ENCODE results near the gene SYK. TPM values are rescaled to one million over a fixed set of nuclear protein-coding genes. Genes with fewer than 3 reads are reported as not detected.

SYK gene
- total and polyA plus RNA-seq, 2 of the 13 experiments (the other 11 are each of a cell fraction or from before 2014, with no cell fraction given): not detected

DNA sequence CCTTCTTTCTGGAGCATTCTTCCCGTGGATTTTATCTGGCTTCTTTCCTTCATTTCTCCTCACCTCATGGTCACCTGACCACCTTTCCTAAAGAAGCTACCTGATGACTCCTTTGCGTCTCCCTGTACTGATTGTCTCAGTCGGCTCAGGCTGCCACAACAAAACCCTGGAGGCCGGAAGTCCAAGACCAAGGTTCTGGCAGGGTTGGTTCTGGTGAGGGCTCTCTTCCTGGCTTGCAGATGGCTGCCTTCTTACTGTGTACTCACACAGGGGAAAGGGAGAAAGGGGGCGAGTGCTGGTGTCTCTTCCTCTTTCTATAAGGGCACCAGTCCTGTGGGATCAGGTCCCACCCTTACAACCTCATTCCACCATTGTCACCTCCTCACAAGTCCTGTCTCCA lies 140.0 kb downstream of the SYK start:
- Histone ChIP-seq H3K36me3 (replicated peaks in 1 of 2; ENCODE audit: control insufficient read depth in 1 of 2, insufficient read depth in 2 of 2, low read length in 2 of 2) (no peaks in the 10 kb centered on the region), H3K9me3 (ENCODE audit: low read length) (no peaks in the 10 kb centered on the region), H3K9ac (ENCODE audit: insufficient read depth, low read depth, low read length) (no peak overlapping the region), H3K27ac (ENCODE audit: extremely low read length, insufficient read depth, low read length) (no peak overlapping the region), H4K20me1 (ENCODE audit: insufficient read depth, low read length) (no peaks in the 10 kb centered on the region), H3K4me1 (ENCODE audit: insufficient read depth, low read length) (no peaks in the 10 kb centered on the region), H3K27me3 (ENCODE audit: control insufficient read depth in 1 of 2, insufficient read depth in 2 of 2, low read length in 2 of 2) (peaks cover 1 to 22% of the 10 kb centered on the region in 2 experiments; a peak in 3 of 5 replicates), H3K79me2 (ENCODE audit: insufficient read depth, low read length) (no peaks in the 10 kb centered on the region), H3K4me2 (ENCODE audit: low read depth, low read length) (no peak overlapping the region), H2AFZ (ENCODE audit: low read length) (no peak overlapping the region), H3K4me3 (replicated peaks in 1 of 3; ENCODE audit: insufficient read depth in 1 of 3, low read depth in 2 of 3, low read length in 3 of 3) (no peak overlapping the region)
- CTCF ChIA-PET (ENCODE audit: low intra/inter-chr PET ratio, low total read pairs): no interaction called here
- WGBS (ENCODE audit: low lambda C conversion rate): 30% methylated on average over 4 of the region's 5 CpGs
- in situ Hi-C loops (cut with HindIII; ENCODE audit: extremely low pct_ligation_motif_present, low pct_unique_long_range_greater_than_20kb) (no loop called here), intact Hi-C loops (cut with micrococcal nuclease; ENCODE audit: unreplicated experiment) (no loop called here)
- TF ChIP-seq TSC22D2 (CRISPR knock-in tag; IDR thresholded peaks at IDR 0.05; ENCODE audit: borderline replicate concordance) (no peak), ZNF143 (CRISPR knock-in tag; IDR thresholded peaks at IDR 0.05) (no peak), ZNF3 (CRISPR knock-in tag; IDR thresholded peaks at IDR 0.05) (no peak), ZNF883 (CRISPR knock-in tag; IDR thresholded peaks at IDR 0.05; ENCODE audit: not compliant biosample characterization) (no peak), SMAD1 (CRISPR knock-in tag; IDR thresholded peaks at IDR 0.05; ENCODE audit: borderline replicate concordance, low read depth) (no peak), SP5 (CRISPR knock-in tag; IDR thresholded peaks at IDR 0.05; ENCODE audit: borderline replicate concordance, low read depth) (no peak), ESRRA (CRISPR knock-in tag; IDR thresholded peaks at IDR 0.05; ENCODE audit: low read depth) (no peak), FOXA1 (IDR thresholded peaks at IDR 0.05) (no peak), FOXA1 (CRISPR knock-in tag; IDR thresholded peaks at IDR 0.05) (no peak), ZNF772 (CRISPR knock-in tag; IDR thresholded peaks at IDR 0.05) (no peak), ZNF782 (CRISPR knock-in tag; IDR thresholded peaks at IDR 0.05; ENCODE audit: borderline replicate concordance) (no peak), IRX3 (CRISPR knock-in tag; IDR thresholded peaks at IDR 0.05; ENCODE audit: borderline replicate concordance, low read depth) (no peak), TCF7L2 (IDR thresholded peaks at IDR 0.05; ENCODE audit: low read depth, low read length) (no peak), YEATS2 (CRISPR knock-in tag; IDR thresholded peaks at IDR 0.05; ENCODE audit: borderline replicate concordance) (no peak), TARDBP (CRISPR knock-in tag; IDR thresholded peaks at IDR 0.05) (no peak)
- TF ChIP-seq, protein P1, sequence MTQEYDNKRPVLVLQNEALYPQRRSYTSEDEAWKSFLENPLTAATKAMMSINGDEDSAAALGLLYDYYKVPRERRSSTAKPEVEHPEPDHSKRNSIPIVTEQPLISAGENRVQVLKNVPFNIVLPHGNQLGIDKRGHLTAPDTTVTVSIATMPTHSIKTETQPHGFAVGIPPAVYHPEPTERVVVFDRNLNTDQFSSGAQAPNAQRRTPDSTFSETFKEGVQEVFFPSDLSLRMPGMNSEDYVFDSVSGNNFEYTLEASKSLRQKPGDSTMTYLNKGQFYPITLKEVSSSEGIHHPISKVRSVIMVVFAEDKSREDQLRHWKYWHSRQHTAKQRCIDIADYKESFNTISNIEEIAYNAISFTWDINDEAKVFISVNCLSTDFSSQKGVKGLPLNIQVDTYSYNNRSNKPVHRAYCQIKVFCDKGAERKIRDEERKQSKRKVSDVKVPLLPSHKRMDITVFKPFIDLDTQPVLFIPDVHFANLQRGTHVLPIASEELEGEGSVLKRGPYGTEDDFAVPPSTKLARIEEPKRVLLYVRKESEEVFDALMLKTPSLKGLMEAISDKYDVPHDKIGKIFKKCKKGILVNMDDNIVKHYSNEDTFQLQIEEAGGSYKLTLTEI (CRISPR knock-in tag; conservative IDR thresholded peaks at IDR 0.05): no peak
- TF ChIP-seq, protein P2, sequence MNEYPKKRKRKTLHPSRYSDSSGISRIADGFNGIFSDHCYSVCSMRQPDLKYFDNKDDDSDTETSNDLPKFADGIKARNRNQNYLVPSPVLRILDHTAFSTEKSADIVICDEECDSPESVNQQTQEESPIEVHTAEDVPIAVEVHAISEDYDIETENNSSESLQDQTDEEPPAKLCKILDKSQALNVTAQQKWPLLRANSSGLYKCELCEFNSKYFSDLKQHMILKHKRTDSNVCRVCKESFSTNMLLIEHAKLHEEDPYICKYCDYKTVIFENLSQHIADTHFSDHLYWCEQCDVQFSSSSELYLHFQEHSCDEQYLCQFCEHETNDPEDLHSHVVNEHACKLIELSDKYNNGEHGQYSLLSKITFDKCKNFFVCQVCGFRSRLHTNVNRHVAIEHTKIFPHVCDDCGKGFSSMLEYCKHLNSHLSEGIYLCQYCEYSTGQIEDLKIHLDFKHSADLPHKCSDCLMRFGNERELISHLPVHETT (CRISPR knock-in tag; conservative IDR thresholded peaks at IDR 0.05): no peak
- TF ChIP-seq, protein P3, sequence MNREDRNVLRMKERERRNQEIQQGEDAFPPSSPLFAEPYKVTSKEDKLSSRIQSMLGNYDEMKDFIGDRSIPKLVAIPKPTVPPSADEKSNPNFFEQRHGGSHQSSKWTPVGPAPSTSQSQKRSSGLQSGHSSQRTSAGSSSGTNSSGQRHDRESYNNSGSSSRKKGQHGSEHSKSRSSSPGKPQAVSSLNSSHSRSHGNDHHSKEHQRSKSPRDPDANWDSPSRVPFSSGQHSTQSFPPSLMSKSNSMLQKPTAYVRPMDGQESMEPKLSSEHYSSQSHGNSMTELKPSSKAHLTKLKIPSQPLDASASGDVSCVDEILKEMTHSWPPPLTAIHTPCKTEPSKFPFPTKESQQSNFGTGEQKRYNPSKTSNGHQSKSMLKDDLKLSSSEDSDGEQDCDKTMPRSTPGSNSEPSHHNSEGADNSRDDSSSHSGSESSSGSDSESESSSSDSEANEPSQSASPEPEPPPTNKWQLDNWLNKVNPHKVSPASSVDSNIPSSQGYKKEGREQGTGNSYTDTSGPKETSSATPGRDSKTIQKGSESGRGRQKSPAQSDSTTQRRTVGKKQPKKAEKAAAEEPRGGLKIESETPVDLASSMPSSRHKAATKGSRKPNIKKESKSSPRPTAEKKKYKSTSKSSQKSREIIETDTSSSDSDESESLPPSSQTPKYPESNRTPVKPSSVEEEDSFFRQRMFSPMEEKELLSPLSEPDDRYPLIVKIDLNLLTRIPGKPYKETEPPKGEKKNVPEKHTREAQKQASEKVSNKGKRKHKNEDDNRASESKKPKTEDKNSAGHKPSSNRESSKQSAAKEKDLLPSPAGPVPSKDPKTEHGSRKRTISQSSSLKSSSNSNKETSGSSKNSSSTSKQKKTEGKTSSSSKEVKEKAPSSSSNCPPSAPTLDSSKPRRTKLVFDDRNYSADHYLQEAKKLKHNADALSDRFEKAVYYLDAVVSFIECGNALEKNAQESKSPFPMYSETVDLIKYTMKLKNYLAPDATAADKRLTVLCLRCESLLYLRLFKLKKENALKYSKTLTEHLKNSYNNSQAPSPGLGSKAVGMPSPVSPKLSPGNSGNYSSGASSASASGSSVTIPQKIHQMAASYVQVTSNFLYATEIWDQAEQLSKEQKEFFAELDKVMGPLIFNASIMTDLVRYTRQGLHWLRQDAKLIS (CRISPR knock-in tag; IDR thresholded peaks at IDR 0.05): no peak
- POLR2A ChIA-PET: no interaction called here
- ATAC-seq (no peak), FAIRE-seq (no peak), DNase-seq (ENCODE audit: low spot score) (no peak)
- no TSS peak for BruUV-seq (replicated peaks)
